Raji (cell line): ENCODE data around the gene POLR2H.
A peak's percentile ranks its signal among the peaks of the same experiment; 100 is the strongest.

Experiments
- POLR2A ChIP-seq: IDR thresholded peaks from 2 replicates; pipeline ENCODE4 v1.6.1; 2011; ENCODE audit warnings: low read depth, low read length, control low read depth; ENCODE audit not compliant: insufficient read depth

Gene POLR2H

DNA sequence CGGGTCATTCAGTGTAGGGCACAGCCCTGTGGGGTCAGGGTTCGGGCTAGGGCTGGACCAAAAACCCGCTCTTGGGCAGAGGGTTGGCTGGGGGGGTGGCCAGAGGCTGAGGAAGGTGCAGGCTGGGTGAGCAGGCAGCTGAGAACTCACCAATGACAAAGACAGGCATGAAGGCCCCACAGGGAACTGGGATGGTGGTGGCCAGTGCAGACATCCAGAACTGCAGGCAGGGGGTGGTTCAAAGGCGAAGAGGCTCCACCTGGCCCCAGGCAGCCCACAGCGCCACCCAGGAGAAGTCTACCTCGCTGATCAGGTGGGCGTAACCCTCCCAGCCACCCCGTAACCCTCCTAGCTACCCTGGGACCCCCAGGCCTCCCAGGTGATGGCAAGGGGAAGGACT, 6.8 kb upstream of the POLR2H start:
- TF ChIP-seq POLR2A, result no peak

GRCh38 chr3:184355261-184356040, 6.1 kb upstream of the POLR2H start:
- no peak for TF ChIP-seq POLR2A

- TF ChIP-seq POLR2A, result no peak
These were observed 4.0 kb upstream of the POLR2H start for GRCh38 chr3:184357248-184358123.

DNA sequence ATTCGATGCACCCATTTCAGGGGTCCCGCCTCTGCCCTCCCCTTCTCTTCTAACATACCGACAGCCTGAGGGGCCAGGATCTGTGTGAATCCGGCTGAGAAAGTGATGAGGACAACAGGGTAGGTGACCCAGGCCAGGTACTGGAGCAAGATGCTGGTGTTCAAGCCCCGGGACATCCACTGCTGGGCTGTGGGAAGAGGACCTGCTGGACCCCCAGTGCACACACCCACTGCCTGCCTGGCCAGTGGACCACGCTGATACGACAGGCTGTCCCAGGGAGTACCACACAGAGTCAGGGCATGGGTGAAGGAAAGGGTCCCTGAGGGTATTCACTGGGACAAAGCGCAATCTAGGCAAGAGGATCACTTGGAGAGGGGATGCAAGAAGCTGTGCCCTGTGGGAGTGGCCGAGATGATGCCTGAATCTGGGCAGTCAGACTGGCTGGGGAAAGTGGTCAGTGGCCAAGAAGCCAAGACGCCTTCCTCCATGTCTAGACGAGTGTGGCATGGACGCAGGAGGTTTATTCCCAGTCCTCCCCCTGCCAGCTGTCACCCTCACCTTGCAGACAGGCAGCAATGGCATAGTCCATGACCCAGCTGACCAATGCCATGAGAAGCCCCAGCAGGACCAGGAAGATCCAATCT, 3.3 kb upstream of the POLR2H start:
- no peak for TF ChIP-seq POLR2A

DNA sequence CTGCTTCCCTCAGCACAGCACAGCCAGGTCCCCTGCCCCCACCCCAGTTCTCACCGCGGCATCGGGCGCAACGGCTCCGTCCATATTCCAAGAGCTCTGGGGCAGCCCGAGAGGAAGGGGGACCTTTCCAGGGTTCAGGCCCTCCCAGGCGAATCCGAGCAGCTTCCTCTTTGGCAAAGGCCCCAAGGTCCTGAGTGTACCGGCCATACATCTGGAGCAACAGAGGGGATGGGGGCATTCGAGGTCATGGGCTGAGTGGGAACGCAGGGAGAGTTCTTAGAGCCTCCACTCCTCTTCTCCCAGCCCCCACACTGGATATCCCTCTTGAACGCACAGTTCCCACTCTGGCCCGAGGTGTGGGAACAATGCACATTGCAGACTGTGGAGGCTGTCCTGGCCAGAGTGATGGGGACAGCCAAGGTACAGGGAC, 2.6 kb upstream of the POLR2H start:
- no peak for TF ChIP-seq POLR2A

DNA sequence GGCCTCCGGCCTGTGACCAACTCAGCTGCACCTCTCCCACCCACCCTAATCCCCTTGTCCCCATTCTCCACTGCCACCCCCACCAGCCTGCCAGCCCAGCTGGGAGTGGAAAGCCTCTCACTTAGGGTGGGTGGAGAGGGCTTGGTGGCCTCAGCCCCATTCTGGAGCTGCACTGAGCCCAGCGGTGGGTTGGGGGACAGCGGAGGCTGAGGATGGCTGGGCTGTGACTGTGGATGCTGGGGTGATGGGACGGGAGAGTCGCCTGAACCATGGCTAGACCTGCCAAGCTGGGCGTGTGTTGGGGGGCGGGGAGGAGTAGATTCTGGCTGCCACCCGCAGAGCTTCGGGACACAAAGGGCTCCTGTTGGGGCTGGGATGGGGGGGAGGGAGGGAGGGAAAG, 1.9 kb upstream of the POLR2H start:
- no peak for TF ChIP-seq POLR2A

DNA sequence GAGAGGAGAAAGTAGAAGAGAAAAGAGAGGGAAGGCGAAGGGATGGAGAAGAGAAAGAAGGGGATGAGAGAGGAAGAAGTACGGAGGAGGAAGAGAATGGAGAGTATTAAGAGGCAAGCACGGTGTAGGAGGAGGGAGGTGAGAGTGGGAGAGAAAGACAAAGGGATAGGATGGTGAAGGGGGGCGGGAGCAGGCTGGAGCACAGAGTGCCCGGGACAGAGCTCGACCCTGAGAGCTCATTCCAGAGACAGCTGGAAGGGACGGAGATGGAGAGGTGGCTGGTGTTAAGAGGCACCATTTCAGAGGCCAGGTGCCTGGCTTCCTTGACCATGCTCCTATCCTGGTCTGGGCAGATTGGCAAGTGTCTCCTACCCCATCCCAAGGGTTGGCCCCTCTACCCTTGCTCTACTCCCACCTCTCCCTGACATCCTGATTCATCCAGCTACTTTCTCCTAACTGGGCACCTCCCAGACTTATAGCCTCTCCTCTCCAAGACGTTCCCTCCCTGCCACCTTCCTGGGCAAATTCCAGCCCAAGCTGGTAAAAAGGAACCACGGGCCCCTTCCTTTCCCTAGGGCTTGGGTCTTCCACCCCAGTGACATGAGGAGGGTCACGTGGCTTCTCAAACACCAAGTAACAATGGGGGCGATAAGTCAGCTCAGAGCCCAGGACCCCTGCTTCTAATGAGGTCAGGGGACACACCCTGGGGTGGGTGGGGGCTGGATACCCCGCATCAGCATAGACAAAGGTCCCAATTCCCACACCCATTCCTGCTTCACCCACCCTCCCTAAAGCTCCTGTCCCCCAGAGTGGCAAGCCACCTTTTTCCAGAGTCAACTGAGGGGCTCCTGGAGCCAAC, 1.2 kb upstream of the POLR2H start:
- no peak for TF ChIP-seq POLR2A

GRCh38 chr3:184360929-184361531, 480 bp upstream of the POLR2H start:
- no peak for TF ChIP-seq POLR2A

DNA sequence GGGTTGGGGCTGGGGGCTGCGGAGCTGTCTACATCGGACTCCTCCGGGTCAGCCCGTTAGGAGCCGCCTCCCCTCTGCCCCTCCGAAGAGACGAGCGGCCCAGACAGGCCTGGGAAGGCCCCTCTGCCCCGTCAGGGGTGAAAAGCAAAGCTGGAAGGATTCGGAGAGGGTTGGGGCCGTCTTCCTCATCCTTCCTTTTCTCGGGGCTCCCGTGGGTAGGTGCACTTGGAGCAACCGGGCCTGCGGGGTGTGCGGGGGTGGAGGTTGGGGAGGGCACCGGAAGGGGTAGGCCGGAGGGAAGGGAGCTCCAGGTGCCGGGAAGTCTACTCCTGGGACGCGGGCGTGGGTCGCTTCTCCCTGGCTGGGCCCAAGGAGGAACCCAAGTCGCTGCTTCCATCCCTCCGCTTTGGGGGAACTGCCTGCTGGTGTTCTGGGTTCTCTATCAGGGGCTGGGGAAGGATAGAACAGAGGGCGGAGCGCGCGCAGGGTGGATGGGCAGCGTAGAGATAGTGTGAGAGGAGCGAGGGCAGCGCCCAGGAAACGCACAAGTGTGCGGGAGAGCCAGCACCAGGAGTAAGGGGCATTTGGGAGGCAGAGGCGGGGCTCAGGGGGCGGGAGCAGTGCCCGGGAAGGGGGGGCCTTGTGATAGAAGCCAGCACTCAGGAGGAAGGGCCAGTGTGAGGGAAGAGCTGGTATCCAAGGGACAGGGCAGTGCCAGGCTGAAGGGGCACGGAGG, 590 bp downstream of the POLR2H start:
- no peak; the same call in 1 of the 2 replicates for TF ChIP-seq POLR2A

GRCh38 chr3:184362668-184363546, 1.4 kb downstream of the POLR2H start:
- peak; percentile 88 for TF ChIP-seq POLR2A

DNA sequence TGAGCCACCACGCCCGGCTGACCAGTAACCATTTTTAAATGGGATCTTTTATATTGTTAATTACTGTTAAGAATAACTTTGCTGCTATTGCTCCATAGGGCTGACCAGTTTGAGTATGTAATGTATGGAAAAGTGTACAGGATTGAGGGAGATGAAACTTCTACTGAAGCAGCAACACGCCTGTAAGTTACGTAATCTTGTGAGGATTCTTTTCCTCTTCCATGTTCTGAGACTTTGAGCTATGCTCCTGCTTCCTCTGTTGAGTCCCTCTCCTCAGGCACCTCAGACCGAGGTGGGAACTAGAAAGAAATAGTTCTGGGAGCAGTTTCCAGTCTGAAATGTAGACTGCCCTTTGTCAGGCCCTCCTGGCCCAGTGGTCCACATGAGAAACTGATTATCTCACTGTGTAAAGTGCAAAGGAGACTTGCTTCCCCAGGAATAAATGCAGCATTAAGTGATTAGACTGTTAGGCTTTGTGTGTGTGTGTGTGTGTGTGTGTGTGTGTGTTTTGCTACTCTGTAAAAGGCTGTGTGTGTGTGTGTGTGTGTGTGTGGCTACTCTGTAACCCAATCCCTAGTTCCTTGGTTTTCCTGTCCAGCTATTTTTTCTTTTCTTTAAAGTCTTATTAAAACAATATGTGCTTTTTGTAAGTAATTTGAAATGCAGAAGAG, 5.2 kb downstream of the POLR2H start:
- TF ChIP-seq POLR2A, result no peak

- no peak for TF ChIP-seq POLR2A
These were observed 6.6 kb downstream of the POLR2H start for GRCh38 chr3:184368116-184368515.
